Neural progenitor cell (in vitro differentiated cells): Measurements from ENCODE around the gene FAM50B.

ENCODE experiments used
- CTCF ChIP-seq: fragments of 200-600 bp; sonication (generic); IDR thresholded peaks from 2 replicates; pipeline ENCODE4 v1.5.1; 2017; ENCODE audit warnings: antibody characterized with exemption, mild to moderate bottlenecking
- EZH2 ChIP-seq: fragments of 200-600 bp; sonication (generic); IDR thresholded peaks from 2 replicates; pipeline ENCODE4 v1.6.1; 2017; ENCODE audit warnings: antibody characterized with exemption, mild to moderate bottlenecking, moderate library complexity

GRCh38 chr6:3876866-3877265 lies 27.7 kb downstream of the FAM50B start:
- no peak for TF ChIP-seq CTCF
- no peak for TF ChIP-seq EZH2
